ENCODE measurements around the gene ATP5PD.

ATP5PD gene

DNA sequence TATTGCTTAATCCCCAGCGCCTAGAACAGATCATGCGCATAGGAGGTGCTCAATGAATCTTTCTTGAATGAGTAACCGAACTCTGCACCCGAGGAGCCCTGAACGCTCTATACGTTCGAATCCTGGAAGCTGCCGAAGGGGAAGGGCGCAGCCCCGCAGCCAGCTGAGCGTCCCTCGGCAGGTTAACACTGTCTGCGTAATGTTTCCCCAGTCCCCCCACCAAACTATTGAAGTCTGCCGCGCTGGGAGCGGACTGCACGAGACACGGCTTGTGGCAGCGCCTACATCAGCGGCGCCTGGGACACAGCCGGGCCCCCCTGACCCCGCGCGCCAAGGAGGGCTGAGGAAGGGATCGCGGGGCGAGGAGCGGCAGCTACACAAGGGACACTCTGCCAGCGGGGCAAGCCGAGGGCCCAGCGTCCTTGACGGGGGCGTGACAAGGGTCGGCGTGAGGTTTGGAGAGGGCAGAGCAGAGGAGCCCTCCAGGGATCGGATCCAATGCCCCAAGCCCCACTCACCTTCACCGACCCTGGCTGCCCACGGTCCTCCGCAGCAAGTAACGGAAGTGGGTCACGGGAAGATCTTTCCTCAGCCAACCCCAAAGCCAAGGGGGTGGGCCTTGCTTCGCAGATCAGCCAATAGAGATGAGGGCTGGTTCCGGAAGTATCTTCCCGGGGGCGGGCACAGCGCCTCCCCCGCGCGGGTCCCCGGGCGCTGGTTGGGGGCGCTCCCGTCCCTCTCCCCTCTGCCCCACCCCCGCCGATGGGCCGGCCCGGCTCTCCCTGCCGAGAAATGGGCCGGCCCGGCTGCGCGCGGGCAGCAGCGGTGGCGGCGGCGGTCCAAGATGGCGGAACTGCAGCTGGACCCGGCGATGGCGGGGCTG, at the start of gene ATP5PD, which contains the start of gene KCTD2:
ATP5PD (minus strand) TSS at position 563 of the 883 bp plus-strand sequence. CDS start 4,319 bp downstream, outside the sequence.
KCTD2 (plus strand) TSS at position 819 of the 883 bp plus-strand sequence; CDS start at position 845, 26 bp downstream.
- TF ChIP-seq CTCF (IDR thresholded peaks at IDR 0.05; ENCODE audit: insufficient read depth, low read depth, low read length, missing control alignments): no peak
- DNase-seq (ENCODE audit: low read depth): peak; percentile 97
- peak within 1 kb of the TSS; percentile 95 for H3K4me3 ChIP-seq (ENCODE audit: low read length)

- H3K4me3 ChIP-seq (ENCODE audit: low read length): no peak overlapping the region
- TF ChIP-seq CTCF (IDR thresholded peaks at IDR 0.05; ENCODE audit: insufficient read depth, low read depth, low read length, missing control alignments): no peak
- peak; percentile 98 for DNase-seq (ENCODE audit: low read depth)
Observed at GRCh38 chr17:75096082-75096625, 49.4 kb upstream of the ATP5PD start.

DNA sequence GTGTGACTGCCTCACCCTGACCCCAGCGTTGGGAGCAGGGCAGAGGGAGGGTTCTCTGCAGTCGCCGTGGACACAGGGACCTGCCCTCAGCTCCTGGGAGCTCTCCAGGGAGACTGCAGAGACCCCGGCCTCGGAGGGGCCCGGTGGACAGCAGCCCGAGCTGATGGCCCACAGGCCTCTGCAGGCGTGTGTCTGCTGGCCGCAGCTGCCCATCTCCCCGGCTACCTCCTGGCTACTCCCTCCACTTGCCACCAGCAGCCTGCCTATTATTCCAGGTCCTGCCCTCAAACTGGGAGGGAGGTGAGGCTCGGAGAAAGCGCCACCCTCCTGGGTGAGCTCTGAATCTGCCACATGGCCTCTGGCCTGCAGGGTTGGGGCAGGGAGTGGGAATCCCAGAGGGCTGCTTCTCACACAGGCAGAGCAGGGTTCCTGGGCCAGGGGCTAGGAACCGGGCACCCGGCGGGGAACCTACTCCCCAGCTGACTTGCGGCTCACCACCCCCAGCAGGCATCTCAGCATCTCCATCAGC, 48.2 kb upstream of the ATP5PD start:
- TF ChIP-seq CTCF (IDR thresholded peaks at IDR 0.05; ENCODE audit: insufficient read depth, low read depth, low read length, missing control alignments): no peak
- no peak for DNase-seq (ENCODE audit: low read depth)

DNA sequence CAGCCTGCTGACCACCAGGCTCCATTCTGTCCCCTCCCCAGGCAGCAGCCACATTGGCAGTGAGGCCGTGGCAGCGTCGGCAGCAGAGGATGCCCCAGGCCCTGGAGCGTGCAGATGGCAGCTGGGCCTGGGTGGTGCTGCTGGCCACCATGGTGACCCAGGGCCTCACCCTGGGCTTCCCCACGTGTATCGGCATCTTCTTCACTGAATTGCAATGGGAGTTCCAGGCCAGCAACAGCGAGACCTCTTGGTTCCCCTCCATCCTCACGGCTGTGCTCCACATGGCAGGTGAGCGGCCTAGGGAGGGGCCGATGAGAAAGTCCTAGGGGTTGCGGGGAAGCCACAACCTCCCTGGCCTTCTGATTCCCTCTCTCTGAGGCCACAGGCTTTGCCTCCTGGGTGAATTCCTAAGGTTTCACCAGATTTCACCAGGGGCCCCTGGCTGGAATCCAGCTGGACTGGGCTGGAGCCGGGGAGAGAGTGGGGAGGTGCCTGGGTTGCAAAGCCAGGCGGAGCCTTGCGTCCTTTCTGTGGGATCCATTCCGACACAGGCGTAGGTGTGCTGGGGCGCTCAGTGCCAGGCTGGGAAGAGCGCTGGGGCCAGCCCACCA, 46.9 kb upstream of the ATP5PD start:
- no peak overlapping the region for H3K4me3 ChIP-seq (ENCODE audit: low read length)
- no peak for DNase-seq (ENCODE audit: low read depth)
- TF ChIP-seq CTCF (IDR thresholded peaks at IDR 0.05; ENCODE audit: insufficient read depth, low read depth, low read length, missing control alignments): no peak

More for the DNA sequence above, 48.2 kb upstream of the ATP5PD start:
- H3K4me3 ChIP-seq (ENCODE audit: low read length): no peak overlapping the region

DNA sequence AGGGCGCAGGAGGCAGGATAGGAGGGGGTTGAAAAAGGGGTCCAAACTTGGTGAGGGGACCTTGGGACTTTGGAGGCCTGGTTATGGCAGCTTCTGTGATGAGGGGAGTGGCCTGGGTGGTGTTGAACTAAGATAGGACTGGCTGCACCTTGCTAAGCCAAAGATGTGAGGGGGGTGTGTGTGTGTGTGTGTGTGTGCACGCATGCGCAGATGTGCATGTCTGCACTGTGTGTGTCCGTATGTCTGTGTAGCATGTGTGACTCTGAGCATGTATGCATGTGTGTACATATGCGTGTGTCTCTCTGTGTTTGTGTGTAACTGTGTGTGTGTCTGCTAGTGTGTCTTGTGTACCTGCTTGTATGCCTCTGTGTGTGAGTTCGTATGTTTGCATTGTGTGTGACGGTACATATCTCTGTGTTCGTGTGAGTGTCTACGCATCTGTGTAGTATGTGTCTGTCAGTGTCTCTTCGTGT, 45.1 kb upstream of the ATP5PD start:
- no peak for TF ChIP-seq CTCF (IDR thresholded peaks at IDR 0.05; ENCODE audit: insufficient read depth, low read depth, low read length, missing control alignments)
- no peak overlapping the region for H3K4me3 ChIP-seq (ENCODE audit: low read length)
- no peak for DNase-seq (ENCODE audit: low read depth)

GRCh38 chr17:75090871-75091854, 44.4 kb upstream of the ATP5PD start:
- no peak for TF ChIP-seq CTCF (IDR thresholded peaks at IDR 0.05; ENCODE audit: insufficient read depth, low read depth, low read length, missing control alignments)
- DNase-seq (ENCODE audit: low read depth): no peak
- no peak overlapping the region for H3K4me3 ChIP-seq (ENCODE audit: low read length)

All from epithelial cell of esophagus (primary cell).